Neutrophil (primary cell): ENCODE results near the gene PRRT2.

Experiments
- H3K27ac ChIP-seq: fragments of 200-600 bp; sonication (generic); 2 replicates; pipeline ENCODE4 v1.5.1; 2016; ENCODE audit warnings: mild to moderate bottlenecking, moderate library complexity
- H3K27me3 ChIP-seq: fragments of 200-600 bp; sonication (generic); 2 replicates; pipeline ENCODE4 v1.6.0; 2016; ENCODE audit warnings: mild to moderate bottlenecking
- H3K36me3 ChIP-seq: fragments of 200-600 bp; sonication (generic); 2 replicates; pipeline ENCODE4 v1.5.1; 2017
- H3K4me1 ChIP-seq, 2 experiments: fragments of 200-600 bp in 1 of 2; sonication (generic) in 1 of 2; 1 replicate in 1 of 2; 2 replicates in 1 of 2; pipeline versions ENCODE4 v1.5.1 to v1.6.1; 2013 to 2016; ENCODE audit warnings: low read depth in 1 of 2, low read length in 1 of 2, mild to moderate bottlenecking in 1 of 2, moderate library complexity in 1 of 2; ENCODE audit not compliant: control insufficient read depth in 1 of 2, insufficient read depth in 1 of 2
- H3K4me3 ChIP-seq, 2 experiments: fragments of 200-600 bp in 1 of 2; sonication (generic) in 1 of 2; 1 replicate in 1 of 2; 2 replicates in 1 of 2; pipeline ENCODE4 v1.5.1; 2013 to 2016; ENCODE audit warnings: low read depth in 1 of 2, low read length in 1 of 2, mild to moderate bottlenecking in 1 of 2, moderate library complexity in 1 of 2
- H3K9me3 ChIP-seq: fragments of 200-600 bp; sonication (generic); 2 replicates; pipeline ENCODE4 v1.5.1; 2016
- TF ChIP-seq, protein P1 (sequence below): fragments of 200-600 bp; sonication (generic); IDR thresholded peaks from 2 replicates; pipeline ENCODE4 v1.5.1; 2016; ENCODE audit warnings: antibody characterized with exemption

Gene PRRT2

DNA sequence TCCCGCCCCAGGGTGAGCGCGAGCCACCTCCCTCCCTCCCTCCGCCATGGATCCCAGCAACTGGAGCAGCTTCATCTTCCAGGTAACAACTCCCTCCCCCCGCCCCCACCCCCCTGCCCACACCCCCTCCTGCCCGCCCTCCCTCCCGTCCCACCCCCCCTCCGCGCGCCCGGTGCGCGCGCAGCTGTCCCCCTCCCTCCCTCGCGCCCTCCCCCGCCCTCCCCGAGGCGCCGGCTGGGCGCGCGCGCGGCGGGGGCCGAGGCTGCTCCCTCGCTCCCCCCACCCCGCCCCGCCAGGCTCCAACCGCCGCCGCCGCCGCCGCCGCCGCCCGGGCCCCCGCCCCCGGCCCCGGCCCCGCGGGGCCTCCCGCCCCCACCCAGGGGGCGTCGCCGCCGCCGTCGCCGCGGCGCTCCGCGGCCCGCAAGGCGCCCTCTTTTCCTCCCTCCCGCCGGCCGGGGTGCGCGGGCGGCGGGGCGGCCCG lies 5.9 kb upstream of the PRRT2 start, which contains the start of gene MAZ:
TSS of gene MAZ (plus strand) at position 431 of the 481 bp plus-strand sequence. CDS start 173 bp downstream, outside the sequence.
- Histone ChIP-seq H3K27ac (peak within 1 kb of the TSS; percentile 99), H3K27me3 (peaks cover under 1% of the 10 kb centered on the region), H3K4me3 (peak within 1 kb of the TSS; percentile 95 to 97), H3K9me3 (no peaks in the 10 kb centered on the region), H3K4me1 (peaks cover 45 to 51% of the 10 kb centered on the region in 2 experiments), H3K36me3 (peaks cover 21% of the 10 kb centered on the region)
- TF ChIP-seq, protein P1, sequence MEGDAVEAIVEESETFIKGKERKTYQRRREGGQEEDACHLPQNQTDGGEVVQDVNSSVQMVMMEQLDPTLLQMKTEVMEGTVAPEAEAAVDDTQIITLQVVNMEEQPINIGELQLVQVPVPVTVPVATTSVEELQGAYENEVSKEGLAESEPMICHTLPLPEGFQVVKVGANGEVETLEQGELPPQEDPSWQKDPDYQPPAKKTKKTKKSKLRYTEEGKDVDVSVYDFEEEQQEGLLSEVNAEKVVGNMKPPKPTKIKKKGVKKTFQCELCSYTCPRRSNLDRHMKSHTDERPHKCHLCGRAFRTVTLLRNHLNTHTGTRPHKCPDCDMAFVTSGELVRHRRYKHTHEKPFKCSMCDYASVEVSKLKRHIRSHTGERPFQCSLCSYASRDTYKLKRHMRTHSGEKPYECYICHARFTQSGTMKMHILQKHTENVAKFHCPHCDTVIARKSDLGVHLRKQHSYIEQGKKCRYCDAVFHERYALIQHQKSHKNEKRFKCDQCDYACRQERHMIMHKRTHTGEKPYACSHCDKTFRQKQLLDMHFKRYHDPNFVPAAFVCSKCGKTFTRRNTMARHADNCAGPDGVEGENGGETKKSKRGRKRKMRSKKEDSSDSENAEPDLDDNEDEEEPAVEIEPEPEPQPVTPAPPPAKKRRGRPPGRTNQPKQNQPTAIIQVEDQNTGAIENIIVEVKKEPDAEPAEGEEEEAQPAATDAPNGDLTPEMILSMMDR, result no peak

DNA sequence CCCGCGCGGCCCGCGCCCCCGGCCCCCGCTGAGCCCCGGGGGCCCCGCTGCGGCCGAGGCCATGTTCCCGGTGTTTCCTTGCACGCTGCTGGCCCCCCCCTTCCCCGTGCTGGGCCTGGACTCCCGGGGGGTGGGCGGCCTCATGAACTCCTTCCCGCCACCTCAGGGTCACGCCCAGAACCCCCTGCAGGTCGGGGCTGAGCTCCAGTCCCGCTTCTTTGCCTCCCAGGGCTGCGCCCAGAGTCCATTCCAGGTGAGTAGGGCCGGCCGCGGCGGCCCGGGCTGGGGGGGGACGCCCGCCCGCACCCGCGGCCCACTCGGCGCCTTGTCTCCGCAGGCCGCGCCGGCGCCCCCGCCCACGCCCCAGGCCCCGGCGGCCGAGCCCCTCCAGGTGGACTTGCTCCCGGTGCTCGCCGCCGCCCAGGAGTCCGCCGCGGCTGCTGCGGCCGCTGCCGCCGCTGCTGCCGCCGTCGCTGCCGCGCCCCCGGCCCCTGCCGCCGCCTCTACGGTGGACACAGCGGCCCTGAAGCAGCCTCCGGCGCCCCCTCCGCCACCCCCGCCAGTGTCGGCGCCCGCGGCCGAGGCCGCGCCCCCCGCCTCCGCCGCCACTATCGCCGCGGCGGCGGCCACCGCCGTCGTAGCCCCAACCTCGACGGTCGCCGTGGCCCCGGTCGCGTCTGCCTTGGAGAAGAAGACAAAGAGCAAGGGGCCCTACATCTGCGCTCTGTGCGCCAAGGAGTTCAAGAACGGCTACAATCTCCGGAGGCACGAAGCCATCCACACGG lies 5.2 kb upstream of the PRRT2 start:
- Histone ChIP-seq H3K4me3 (peak overlapping the region; percentile 67 to 74), H3K27me3 (peaks cover 8% of the 10 kb centered on the region), H3K9me3 (no peaks in the 10 kb centered on the region), H3K4me1 (peaks cover 52 to 57% of the 10 kb centered on the region in 2 experiments), H3K27ac (peak overlapping the region; percentile 93), H3K36me3 (peaks cover 21% of the 10 kb centered on the region)
- TF ChIP-seq, protein P1, result no peak

DNA sequence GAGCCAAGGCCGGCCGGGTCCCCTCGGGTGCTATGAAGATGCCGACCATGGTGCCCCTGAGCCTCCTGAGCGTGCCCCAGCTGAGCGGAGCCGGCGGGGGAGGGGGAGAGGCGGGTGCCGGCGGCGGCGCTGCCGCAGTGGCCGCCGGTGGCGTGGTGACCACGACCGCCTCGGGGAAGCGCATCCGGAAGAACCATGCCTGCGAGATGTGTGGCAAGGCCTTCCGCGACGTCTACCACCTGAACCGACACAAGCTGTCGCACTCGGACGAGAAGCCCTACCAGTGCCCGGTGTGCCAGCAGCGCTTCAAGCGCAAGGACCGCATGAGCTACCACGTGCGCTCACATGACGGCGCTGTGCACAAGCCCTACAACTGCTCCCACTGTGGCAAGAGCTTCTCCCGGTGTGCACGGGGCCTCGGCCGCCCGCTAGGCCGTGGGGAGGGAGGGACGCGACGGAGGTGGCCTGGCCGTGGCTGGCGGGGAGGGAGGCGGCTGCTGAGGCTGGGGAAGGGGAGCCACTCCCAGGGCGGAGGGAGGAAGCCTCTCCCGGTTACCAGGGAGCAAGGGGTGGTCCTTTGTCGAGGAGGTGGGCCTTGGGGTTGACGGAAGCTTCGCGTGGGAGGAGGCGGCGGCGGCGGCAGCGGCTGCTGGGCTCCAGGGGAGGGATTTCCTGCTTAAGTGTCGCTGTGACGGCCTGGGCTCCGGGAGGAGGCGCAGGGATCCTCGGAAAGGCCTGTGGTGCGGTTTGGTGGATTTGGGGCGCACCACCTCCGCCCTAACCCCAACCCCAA lies 4.4 kb upstream of the PRRT2 start:
- Histone ChIP-seq H3K27ac (peak overlapping the region; percentile 93), H3K4me3 (peak overlapping the region; percentile 67 to 74), H3K27me3 (peaks cover 16% of the 10 kb centered on the region), H3K9me3 (no peaks in the 10 kb centered on the region), H3K4me1 (peaks cover 59 to 64% of the 10 kb centered on the region in 2 experiments), H3K36me3 (peaks cover 21% of the 10 kb centered on the region)
- TF ChIP-seq, protein P1, result peak; percentile 80

DNA sequence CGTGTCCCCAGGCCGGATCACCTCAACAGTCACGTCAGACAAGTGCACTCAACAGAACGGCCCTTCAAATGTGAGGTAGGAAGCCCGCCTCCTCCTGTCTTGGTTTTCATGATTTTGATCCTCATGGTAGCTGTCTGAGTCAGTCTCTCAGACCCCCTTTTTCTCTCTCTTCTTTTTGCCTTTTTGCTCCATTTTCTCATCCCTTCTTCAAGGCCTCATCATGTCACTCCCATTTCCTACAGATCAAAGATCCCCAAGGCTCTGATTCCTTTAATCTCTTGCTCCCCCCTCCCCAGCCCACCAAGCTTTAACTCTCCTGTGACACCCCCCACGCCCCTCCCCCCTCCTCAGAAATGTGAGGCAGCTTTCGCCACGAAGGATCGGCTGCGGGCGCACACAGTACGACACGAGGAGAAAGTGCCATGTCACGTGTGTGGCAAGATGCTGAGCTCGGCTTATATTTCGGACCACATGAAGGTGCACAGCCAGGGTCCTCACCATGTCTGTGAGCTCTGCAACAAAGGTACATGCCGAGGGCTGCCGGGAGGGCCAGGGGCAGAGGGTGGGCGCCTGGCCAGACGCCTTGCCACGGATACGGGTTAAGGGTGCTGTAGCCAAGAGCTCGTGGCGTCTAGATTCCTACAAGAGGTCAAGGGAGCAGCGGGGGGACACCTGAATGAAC lies 3.6 kb upstream of the PRRT2 start:
- TF ChIP-seq, protein P1, result no peak
- Histone ChIP-seq H3K4me3 (peak overlapping the region; percentile 67 to 74), H3K9me3 (no peaks in the 10 kb centered on the region), H3K36me3 (peaks cover 21% of the 10 kb centered on the region), H3K27ac (peak overlapping the region; percentile 93), H3K4me1 (peaks cover 59 to 64% of the 10 kb centered on the region in 2 experiments), H3K27me3 (peaks cover 23% of the 10 kb centered on the region)
